H9 (cell line): ENCODE measurements around the gene PRR35. TPM values are rescaled to one million over a fixed set of nuclear protein-coding genes. Genes with fewer than 3 reads are reported as not detected.

Experiments
- DNase-seq: peaks from one replicate; pipeline ENCODE4 v3.0.0-alpha.2; 2017
- H2AFZ ChIP-seq: one replicate; pipeline ENCODE4 v1.6.1; 2013; ENCODE audit warnings: mild to moderate bottlenecking, low read length, control low read depth, moderate library complexity
- H2AK5ac ChIP-seq: 2 replicates; pipeline ENCODE4 v1.6.1; 2013; ENCODE audit warnings: low read length, control low read depth, mixed read lengths; ENCODE audit not compliant: insufficient read length
- H2BK120ac ChIP-seq: one replicate; pipeline ENCODE4 v1.6.1; 2013; ENCODE audit warnings: low read depth, mild to moderate bottlenecking, low read length, control low read depth, inconsistent platforms; ENCODE audit not compliant: poor library complexity, severe bottlenecking
- H2BK12ac ChIP-seq: 2 replicates; pipeline ENCODE4 v1.6.1; 2013; ENCODE audit warnings: low read length, control low read depth, mixed read lengths, low read depth; ENCODE audit not compliant: insufficient read length
- H2BK15ac ChIP-seq: 2 replicates; pipeline ENCODE4 v1.6.1; 2013; ENCODE audit warnings: low read depth, low read length, control low read depth
- H2BK20ac ChIP-seq: one replicate; pipeline ENCODE4 v1.6.1; 2013; ENCODE audit warnings: low read depth, mild to moderate bottlenecking, low read length, control low read depth, inconsistent platforms; ENCODE audit not compliant: poor library complexity, severe bottlenecking
- H2BK5ac ChIP-seq: 2 replicates; pipeline ENCODE4 v1.6.1; 2013; ENCODE audit warnings: low read length, control low read depth, mixed read lengths; ENCODE audit not compliant: insufficient read length
- H3K14ac ChIP-seq: 2 replicates; pipeline ENCODE4 v1.6.1; 2013; ENCODE audit warnings: low read length, control low read depth; ENCODE audit not compliant: insufficient read depth
- H3K18ac ChIP-seq: 2 replicates; pipeline ENCODE4 v1.6.1; 2013; ENCODE audit warnings: low read depth, mild to moderate bottlenecking, mixed read lengths, low read length, control low read depth; ENCODE audit not compliant: insufficient read length
- H3K23ac ChIP-seq: 2 replicates; pipeline ENCODE4 v1.6.1; 2013; ENCODE audit warnings: low read length, control low read depth, mixed read lengths, low read depth; ENCODE audit not compliant: insufficient read length
- H3K23me2 ChIP-seq: 2 replicates; pipeline ENCODE4 v1.6.1; 2013; ENCODE audit warnings: low read depth, mild to moderate bottlenecking, mixed read lengths, low read length, control low read depth; ENCODE audit not compliant: insufficient read length, poor library complexity, severe bottlenecking
- H3K27ac ChIP-seq: 2 replicates; pipeline ENCODE4 v1.5.1; 2013; ENCODE audit warnings: low read length, control low read depth, mixed read lengths, low read depth; ENCODE audit not compliant: insufficient read length
- H3K27me3 ChIP-seq: 2 replicates; pipeline ENCODE4 v1.6.1; 2013; ENCODE audit warnings: low read length, control low read depth, inconsistent platforms; ENCODE audit not compliant: insufficient read depth
- H3K4ac ChIP-seq: 2 replicates; pipeline ENCODE4 v1.6.1; 2013; ENCODE audit warnings: low read depth, mild to moderate bottlenecking, control low read depth, inconsistent platforms, low read length, moderate library complexity
- H3K4me1 ChIP-seq: 2 replicates; pipeline ENCODE4 v1.6.1; 2013; ENCODE audit warnings: low read length, control low read depth, inconsistent platforms; ENCODE audit not compliant: insufficient read depth
- H3K4me2 ChIP-seq: 2 replicates; pipeline ENCODE4 v1.6.1; 2013; ENCODE audit warnings: low read length, control low read depth, mixed read lengths; ENCODE audit not compliant: insufficient read length, insufficient read depth
- H3K56ac ChIP-seq: 2 replicates; pipeline ENCODE4 v1.6.1; 2013; ENCODE audit warnings: low read depth, mild to moderate bottlenecking, mixed read lengths, low read length, control low read depth; ENCODE audit not compliant: insufficient read length
- H3K79me1 ChIP-seq: 2 replicates; pipeline ENCODE4 v1.6.1; 2013; ENCODE audit warnings: low read depth, mild to moderate bottlenecking, moderate library complexity, low read length, control low read depth, inconsistent platforms; ENCODE audit not compliant: insufficient read depth, poor library complexity, severe bottlenecking
- H3K79me2 ChIP-seq: 2 replicates; pipeline ENCODE4 v1.6.1; 2013; ENCODE audit warnings: low read length, control low read depth, inconsistent platforms; ENCODE audit not compliant: insufficient read depth
- H3K9ac ChIP-seq: 2 replicates; pipeline ENCODE4 v1.6.1; 2013; ENCODE audit warnings: low read length, control low read depth, mixed read lengths; ENCODE audit not compliant: insufficient read length; ENCODE audit errors: extremely low read depth
- H3K9me3 ChIP-seq: one replicate; pipeline ENCODE4 v1.6.1; 2013; ENCODE audit warnings: low read depth, low read length, inconsistent platforms; ENCODE audit not compliant: control insufficient read depth
- H3T11ph ChIP-seq: one replicate; pipeline ENCODE4 v1.6.1; 2013; ENCODE audit warnings: mild to moderate bottlenecking, low read length, control low read depth, inconsistent platforms
- H4K20me1 ChIP-seq: one replicate; pipeline ENCODE4 v1.6.1; 2013; ENCODE audit not compliant: control insufficient read depth, insufficient read length, insufficient read depth
- H4K5ac ChIP-seq: 2 replicates; pipeline ENCODE4 v1.6.1; 2013; ENCODE audit warnings: low read depth, mild to moderate bottlenecking, mixed read lengths, low read length, control low read depth; ENCODE audit not compliant: insufficient read length
- H4K8ac ChIP-seq: replicated peaks from 2 replicates; pipeline ENCODE4 v1.6.1; 2013; ENCODE audit warnings: low read length, control low read depth, mixed read lengths, low read depth; ENCODE audit not compliant: insufficient read length
- H4K91ac ChIP-seq: 2 replicates; pipeline ENCODE4 v1.6.1; 2013; ENCODE audit warnings: low read depth, mild to moderate bottlenecking, moderate library complexity, mixed read lengths, low read length, control low read depth; ENCODE audit not compliant: insufficient read length
- H3K27ac Mint-ChIP-seq, 3 experiments: 2 replicates in 2 of 3; 3 replicates in 1 of 3; pipeline ENCODE4 v1.8.0; 2020 to 2021; ENCODE audit warnings: mixed read lengths in 3 of 3, mild to moderate bottlenecking in 1 of 3, moderate library complexity in 1 of 3
- H3K27me3 Mint-ChIP-seq: 2 replicates; pipeline ENCODE4 v1.8.0; 2021; ENCODE audit warnings: low read depth, mild to moderate bottlenecking, moderate library complexity, mixed read lengths
- H3K36me3 Mint-ChIP-seq, 3 experiments: 2 replicates in 2 of 3; 3 replicates in 1 of 3; pipeline ENCODE4 v1.8.0; 2020 to 2021; ENCODE audit warnings: low read depth in 3 of 3, mixed read lengths in 3 of 3; ENCODE audit not compliant: insufficient read depth in 1 of 3
- H3K4me1 Mint-ChIP-seq, 2 experiments: 2 replicates each; pipeline ENCODE4 v1.8.0; 2020; ENCODE audit warnings: mixed read lengths in 2 of 2
- H3K4me3 Mint-ChIP-seq, 2 experiments: 2 replicates in 1 of 2; 3 replicates in 1 of 2; pipeline ENCODE4 v1.8.0; 2020 to 2021; ENCODE audit warnings: mild to moderate bottlenecking in 2 of 2, mixed read lengths in 2 of 2, moderate library complexity in 1 of 2
- H3K9me3 Mint-ChIP-seq, 2 experiments: 2 replicates in 1 of 2; 3 replicates in 1 of 2; pipeline ENCODE4 v1.8.0; 2020; ENCODE audit warnings: mild to moderate bottlenecking in 2 of 2, mixed read lengths in 2 of 2, moderate library complexity in 1 of 2
- WGBS: extraction: QIAGEN DNeasy Blood & Tissue Kit; methylation state at CpG from one replicate; pipeline ENCODE4 v1.1.7; 2013; ENCODE audit warnings: missing lambda C conversion rate, low lambda C conversion rate, mixed read lengths; ENCODE audit not compliant: insufficient read length; ENCODE audit errors: extremely low coverage; 5-methylcytosine and 5-hydroxymethylcytosine counted together
- total RNA-seq: library from RNA; stranded (reverse); gene quantifications from 2 replicates; pipeline ENCODE4 v1.2.1, GENCODE V29; 2021
- TF ChIP-seq, protein P1 (sequence below): fragments of 200-600 bp; sonication (generic); conservative IDR thresholded peaks from 3 replicates; pipeline ENCODE4 v1.8.0; 2021; ENCODE audit warnings: antibody characterized with exemption, mild to moderate bottlenecking

PRR35 gene
- total RNA-seq, 1 experiment from 2014 or later, result 0.33 TPM

DNA sequence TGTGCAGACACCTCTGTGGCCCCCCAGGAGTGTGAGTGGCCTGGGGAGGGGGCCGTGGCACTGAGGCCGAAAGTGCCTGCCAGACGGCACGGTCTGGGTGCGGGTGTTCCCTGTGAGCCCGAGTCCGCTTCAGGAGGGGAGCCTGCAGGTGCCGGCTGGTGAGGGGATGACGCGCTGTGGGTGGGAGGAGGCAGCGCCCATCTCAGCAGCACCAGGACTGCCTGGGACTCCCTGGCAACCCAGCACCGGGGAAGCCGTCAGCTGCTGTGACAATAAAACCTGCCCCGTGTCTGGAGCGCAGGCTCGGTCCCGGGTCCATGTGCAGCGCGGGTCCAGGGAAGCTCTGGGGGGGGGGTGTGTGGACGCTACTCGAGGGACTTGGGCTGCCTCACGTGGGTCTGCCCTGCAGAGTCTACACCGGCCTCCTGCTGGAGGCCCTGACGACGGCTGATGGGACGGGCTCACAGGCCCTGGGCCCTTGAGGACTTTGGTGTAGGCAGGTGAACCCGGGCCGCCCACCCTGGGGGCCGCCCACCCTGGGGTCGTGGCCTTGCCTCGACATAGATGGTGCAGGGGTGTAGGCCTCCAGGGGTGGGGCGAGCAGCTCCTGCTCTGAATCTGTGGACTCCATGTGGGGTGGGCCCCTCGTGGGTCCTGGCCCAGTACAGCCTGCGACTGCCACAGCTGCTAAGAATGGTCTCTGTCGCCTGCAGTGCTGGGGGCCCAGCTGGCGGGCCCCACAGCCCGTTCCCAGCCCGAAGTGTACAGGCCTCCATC is 23.8 kb downstream of the PRR35 start:
- Histone ChIP-seq H3K9me3 (no peaks in the 10 kb centered on the region), H2BK15ac (no peak overlapping the region), H3K9ac (no peak overlapping the region), H3K23ac (no peak overlapping the region), H3K4me1 (no peaks in the 10 kb centered on the region; the same call in 1 of the 2 replicates), H3K27ac (no peak overlapping the region), H3K4ac (no peak overlapping the region), H4K8ac (no peak overlapping the region), H3T11ph (no peak overlapping the region), H3K4me2 (peak overlapping the region; percentile 16), H3K23me2 (peaks cover 5% of the 10 kb centered on the region), H2BK120ac (no peak overlapping the region), H2BK5ac (no peak overlapping the region), H3K14ac (peak overlapping the region; percentile 17; the same call in 1 of the 2 replicates), H3K27me3 (peaks cover 7% of the 10 kb centered on the region; the same call in 1 of the 2 replicates), H3K79me1 (no peaks in the 10 kb centered on the region), H3K79me2 (no peaks in the 10 kb centered on the region), H4K5ac (no peak overlapping the region), H4K91ac (no peak overlapping the region), H2AK5ac (no peak overlapping the region), H3K56ac (no peak overlapping the region), H3K18ac (no peak overlapping the region), H2AFZ (no peak overlapping the region), H2BK12ac (no peak overlapping the region), H4K20me1 (no peaks in the 10 kb centered on the region), H2BK20ac (no peak overlapping the region)
- Mint-ChIP-seq H3K36me3 (peaks cover 0 to 4% (median 4%) of the 10 kb centered on the region in 3 experiments; a peak in 3 of 7 replicates), H3K4me3 (no peak overlapping the region), H3K9me3 (no peaks in the 10 kb centered on the region), H3K4me1 (peaks cover 6 to 21% of the 10 kb centered on the region in 2 experiments), H3K27me3 (peaks cover 33% of the 10 kb centered on the region), H3K27ac (no peak overlapping the region)
- DNase-seq, result no peak
- WGBS, result no CpG with 5 or more reads among the region's 38 CpGs
- TF ChIP-seq, protein P1, sequence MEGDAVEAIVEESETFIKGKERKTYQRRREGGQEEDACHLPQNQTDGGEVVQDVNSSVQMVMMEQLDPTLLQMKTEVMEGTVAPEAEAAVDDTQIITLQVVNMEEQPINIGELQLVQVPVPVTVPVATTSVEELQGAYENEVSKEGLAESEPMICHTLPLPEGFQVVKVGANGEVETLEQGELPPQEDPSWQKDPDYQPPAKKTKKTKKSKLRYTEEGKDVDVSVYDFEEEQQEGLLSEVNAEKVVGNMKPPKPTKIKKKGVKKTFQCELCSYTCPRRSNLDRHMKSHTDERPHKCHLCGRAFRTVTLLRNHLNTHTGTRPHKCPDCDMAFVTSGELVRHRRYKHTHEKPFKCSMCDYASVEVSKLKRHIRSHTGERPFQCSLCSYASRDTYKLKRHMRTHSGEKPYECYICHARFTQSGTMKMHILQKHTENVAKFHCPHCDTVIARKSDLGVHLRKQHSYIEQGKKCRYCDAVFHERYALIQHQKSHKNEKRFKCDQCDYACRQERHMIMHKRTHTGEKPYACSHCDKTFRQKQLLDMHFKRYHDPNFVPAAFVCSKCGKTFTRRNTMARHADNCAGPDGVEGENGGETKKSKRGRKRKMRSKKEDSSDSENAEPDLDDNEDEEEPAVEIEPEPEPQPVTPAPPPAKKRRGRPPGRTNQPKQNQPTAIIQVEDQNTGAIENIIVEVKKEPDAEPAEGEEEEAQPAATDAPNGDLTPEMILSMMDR, result no peak
